Measurements from ENCODE around the gene HMG20A.

The HMG20A gene

DNA sequence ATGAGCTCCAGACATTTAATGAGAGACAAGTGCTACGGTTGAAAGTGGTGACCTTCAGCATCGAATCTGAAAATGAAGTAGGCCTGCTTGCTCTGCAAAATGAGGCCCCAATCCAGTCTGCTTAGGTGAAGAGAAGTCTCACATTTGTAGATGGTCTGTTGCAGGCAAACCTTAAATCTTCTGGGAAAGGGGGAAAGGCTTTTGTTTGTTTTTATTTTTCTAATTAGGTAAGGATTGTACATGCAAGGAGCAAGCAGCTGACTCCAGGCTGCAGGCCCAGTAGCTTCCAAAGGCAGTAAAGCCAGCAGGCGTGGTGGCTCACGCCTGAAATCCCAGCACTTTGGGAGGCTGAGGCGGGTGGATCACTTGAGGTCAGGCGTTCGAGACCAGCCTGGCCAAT is 74.3 kb downstream of the HMG20A start:
- no peak for DNase-seq (ENCODE audit: extremely low read depth, low read depth)
- TF ChIP-seq, protein P1, sequence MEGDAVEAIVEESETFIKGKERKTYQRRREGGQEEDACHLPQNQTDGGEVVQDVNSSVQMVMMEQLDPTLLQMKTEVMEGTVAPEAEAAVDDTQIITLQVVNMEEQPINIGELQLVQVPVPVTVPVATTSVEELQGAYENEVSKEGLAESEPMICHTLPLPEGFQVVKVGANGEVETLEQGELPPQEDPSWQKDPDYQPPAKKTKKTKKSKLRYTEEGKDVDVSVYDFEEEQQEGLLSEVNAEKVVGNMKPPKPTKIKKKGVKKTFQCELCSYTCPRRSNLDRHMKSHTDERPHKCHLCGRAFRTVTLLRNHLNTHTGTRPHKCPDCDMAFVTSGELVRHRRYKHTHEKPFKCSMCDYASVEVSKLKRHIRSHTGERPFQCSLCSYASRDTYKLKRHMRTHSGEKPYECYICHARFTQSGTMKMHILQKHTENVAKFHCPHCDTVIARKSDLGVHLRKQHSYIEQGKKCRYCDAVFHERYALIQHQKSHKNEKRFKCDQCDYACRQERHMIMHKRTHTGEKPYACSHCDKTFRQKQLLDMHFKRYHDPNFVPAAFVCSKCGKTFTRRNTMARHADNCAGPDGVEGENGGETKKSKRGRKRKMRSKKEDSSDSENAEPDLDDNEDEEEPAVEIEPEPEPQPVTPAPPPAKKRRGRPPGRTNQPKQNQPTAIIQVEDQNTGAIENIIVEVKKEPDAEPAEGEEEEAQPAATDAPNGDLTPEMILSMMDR (IDR thresholded peaks at IDR 0.05; ENCODE audit: low read depth, low read length): no peak

DNA sequence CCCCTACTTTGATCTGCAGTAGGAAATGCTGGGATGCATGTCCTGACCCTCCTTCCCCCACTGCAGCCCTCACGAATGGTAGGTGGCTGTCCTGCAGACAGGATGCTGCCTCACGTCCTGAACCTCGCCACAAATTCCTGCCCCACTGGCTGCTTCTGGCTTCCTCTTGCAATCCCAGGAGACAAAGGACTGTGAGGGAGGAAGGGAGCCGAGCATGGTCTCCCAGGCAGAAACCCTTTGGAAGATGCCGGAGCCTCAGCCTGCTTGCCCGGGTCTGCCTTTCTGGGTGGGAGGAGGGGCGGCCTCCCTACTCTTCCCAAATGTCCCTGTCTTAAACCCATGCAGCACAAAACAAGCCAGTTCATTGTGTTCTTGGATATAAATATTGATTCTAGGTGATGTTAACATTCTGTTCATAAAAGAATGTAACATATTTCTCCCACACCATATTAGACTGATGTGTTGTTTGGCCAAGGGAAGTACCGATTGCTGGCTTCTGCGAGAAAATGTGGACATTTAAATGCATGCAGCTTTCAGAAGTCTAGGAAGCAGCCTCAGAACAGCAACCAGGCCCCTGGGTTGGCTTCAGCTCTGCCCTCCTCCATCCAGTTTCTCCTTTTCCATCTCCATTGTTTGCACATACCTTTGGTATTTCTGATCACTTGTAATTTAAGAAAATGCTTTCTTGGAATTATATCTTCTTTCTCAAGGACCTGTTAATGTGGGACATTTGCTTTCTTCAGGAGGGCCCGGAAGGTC is 75.3 kb downstream of the HMG20A start:
- TF ChIP-seq, protein P1 (IDR thresholded peaks at IDR 0.05; ENCODE audit: low read depth, low read length): no peak
- DNase-seq (ENCODE audit: extremely low read depth, low read depth): no peak

DNA sequence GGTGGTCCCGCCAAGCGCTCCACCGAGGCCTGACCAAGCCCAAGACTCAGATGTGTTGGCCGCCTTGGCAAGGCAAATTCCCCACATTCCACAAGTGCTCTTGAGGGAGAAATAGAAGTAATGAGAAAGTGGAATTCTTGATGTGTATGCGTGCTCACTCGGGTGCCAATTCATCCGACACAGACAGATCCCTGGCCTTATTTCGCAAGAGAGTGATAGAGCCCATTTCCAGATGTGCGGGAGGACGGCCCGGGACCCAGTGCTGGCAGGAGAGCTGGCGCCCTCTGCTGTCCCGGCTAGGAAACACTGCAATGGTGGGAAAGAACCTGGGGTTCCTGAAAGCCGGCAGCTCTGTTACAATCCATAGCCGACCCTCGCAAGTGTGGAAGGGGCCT is 76.0 kb downstream of the HMG20A start:
- TF ChIP-seq, protein P1 (IDR thresholded peaks at IDR 0.05; ENCODE audit: low read depth, low read length): peak; percentile 99
- DNase-seq (ENCODE audit: extremely low read depth, low read depth): peak; percentile 98

DNA sequence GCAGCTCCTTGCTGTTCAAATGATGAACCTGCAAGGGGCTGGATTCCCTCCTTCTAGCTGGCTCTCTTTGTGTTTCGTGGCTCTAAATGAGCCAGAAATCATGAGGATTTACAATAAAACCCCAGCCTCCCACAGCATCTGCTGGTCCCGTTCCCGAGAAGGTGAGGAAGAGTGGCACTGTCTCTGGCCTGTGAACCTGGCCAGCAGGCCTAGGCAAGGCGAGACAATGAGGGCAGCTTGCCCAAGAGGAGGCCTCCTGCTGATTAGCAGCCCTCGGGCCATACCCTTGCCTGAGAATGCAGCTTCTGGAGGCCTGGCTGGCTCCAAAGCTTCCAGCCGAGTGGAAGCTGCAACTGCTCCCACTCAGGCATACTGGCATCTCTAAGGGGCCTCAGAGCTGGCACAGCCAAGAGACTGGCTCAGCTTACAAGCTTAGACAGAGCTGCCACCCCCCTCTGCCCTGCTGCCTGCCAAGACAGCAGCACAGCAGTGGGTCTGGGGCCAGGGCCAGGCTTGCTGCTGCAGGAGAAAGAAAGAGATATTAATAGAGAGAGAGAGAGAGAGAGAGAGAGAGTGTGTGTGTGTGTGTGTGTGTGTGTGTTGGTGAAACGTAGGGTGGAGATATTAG is 76.5 kb downstream of the HMG20A start:
- peak; percentile 63 for DNase-seq (ENCODE audit: extremely low read depth, low read depth)
- TF ChIP-seq, protein P1 (IDR thresholded peaks at IDR 0.05; ENCODE audit: low read depth, low read length): no peak

DNA sequence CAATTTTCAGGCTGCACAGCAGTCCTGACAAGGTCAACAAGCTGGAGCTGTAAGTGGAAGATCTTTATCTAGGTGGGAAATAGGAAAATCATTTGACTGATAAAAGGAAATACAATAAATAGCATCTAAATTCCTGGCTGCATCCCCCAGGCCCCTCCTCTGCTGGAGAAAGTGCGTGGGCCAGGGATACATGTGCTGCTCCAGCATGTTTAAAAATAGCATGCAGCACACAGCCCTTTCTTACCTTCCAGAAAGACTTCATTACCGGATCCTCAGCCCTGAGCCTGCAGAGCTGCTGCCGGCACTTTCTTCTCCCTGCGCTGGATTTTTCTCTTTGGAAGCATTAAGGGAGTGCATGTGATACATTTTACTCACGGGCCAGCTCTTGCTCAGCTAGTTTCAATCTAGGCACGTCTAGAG is 77.3 kb downstream of the HMG20A start:
- DNase-seq (ENCODE audit: extremely low read depth, low read depth): no peak
- TF ChIP-seq, protein P1 (IDR thresholded peaks at IDR 0.05; ENCODE audit: low read depth, low read length): no peak

DNA sequence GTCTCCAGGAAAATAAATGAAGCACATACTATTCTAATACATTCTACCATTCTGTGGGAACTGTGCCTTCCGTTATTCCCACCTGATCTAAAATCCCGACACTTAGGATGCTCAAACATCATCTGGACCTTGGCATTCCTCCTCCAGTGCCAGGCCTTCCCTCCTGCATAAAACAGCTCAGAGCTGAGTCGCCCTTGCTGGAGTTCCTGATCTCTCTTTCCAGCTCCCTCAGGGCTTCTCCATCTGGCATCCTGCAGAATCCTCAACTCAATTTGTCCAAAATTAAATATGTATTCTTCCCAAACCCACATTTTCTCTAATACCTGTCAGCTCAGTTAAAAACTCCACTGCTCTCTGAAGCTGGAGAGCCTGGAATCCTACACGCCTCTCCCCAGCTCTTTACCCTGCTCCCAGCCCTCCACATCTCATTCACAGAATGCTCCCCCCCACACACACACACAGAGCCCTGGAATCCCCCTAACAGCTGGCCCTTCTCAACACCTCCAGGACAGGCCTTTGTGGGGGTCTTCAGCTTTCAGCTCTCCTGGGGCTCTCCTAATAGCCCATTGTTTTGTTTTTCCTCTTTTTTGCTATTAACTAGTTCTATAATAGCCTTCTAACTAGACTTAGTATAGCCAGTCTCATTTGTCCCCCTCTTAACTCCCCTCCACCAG is 78.5 kb downstream of the HMG20A start:
- TF ChIP-seq, protein P1 (IDR thresholded peaks at IDR 0.05; ENCODE audit: low read depth, low read length): no peak
- no peak for DNase-seq (ENCODE audit: extremely low read depth, low read depth)

DNA sequence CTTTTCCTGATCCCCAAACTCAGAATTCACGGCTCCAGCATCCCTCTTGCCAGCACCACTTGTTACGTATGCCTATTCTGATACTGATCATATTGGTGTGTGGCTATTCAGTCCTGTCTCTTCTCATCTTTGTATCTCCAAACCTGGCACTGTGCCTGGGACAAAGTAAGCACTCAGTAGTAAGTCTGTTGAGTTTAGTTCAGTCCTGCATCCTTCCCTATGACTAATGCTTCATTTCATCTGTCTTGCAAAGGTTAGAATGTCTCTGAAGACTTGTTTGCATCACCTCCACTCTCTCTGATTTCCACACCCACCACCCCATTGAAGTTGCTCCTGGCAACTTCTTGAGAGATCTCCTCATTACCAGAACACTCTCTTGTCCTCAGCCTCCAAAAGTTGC is 80.3 kb downstream of the HMG20A start:
- TF ChIP-seq, protein P1 (IDR thresholded peaks at IDR 0.05; ENCODE audit: low read depth, low read length): no peak
- peak; percentile 29 for DNase-seq (ENCODE audit: extremely low read depth, low read depth)
